Stimulated activated naive CD8-positive, alpha-beta T cell treated with anti-CD3 and anti-CD28 coated beads, Interleukin-15, Interleukin-2, amounts not matched to agents 100 ng/mL and 50 ng/mL, for 24 hours (primary cell): ENCODE data around the gene ADAMTS3.

Experiments
- H3K27ac Mint-ChIP-seq: one replicate; pipeline ENCODE4 v1.8.0; 2021; ENCODE audit warnings: mild to moderate bottlenecking, mixed read lengths
- H3K27me3 Mint-ChIP-seq: one replicate; pipeline ENCODE4 v1.8.0; 2021; ENCODE audit warnings: mixed read lengths
- H3K36me3 Mint-ChIP-seq: one replicate; pipeline ENCODE4 v1.8.0; 2021; ENCODE audit warnings: low read depth, mixed read lengths
- H3K4me1 Mint-ChIP-seq: one replicate; pipeline ENCODE4 v1.8.0; 2021; ENCODE audit warnings: low read depth, mixed read lengths
- H3K4me3 Mint-ChIP-seq: one replicate; pipeline ENCODE4 v1.8.0; 2021; ENCODE audit warnings: mild to moderate bottlenecking, mixed read lengths
- H3K9me3 Mint-ChIP-seq: one replicate; pipeline ENCODE4 v1.8.0; 2021; ENCODE audit warnings: mixed read lengths

Gene ADAMTS3

GRCh38 chr4:72377491-72378194 lies 191.4 kb downstream of the ADAMTS3 start:
- no peaks in the 10 kb centered on the region for H3K9me3 Mint-ChIP-seq
- no peaks in the 10 kb centered on the region for H3K27me3 Mint-ChIP-seq
- no peaks in the 10 kb centered on the region for H3K4me1 Mint-ChIP-seq
- no peaks in the 10 kb centered on the region for H3K36me3 Mint-ChIP-seq
- no peak overlapping the region for H3K4me3 Mint-ChIP-seq
- no peak overlapping the region for H3K27ac Mint-ChIP-seq

GRCh38 chr4:72376901-72377300 lies 192.1 kb downstream of the ADAMTS3 start:
- no peaks in the 10 kb centered on the region for H3K9me3 Mint-ChIP-seq

GRCh38 chr4:72375073-72375736 lies 193.8 kb downstream of the ADAMTS3 start:
- Mint-ChIP-seq H3K27me3 (no peaks in the 10 kb centered on the region), H3K9me3 (no peaks in the 10 kb centered on the region), H3K4me1 (no peaks in the 10 kb centered on the region), H3K4me3 (no peak overlapping the region), H3K36me3 (no peaks in the 10 kb centered on the region), H3K27ac (no peak overlapping the region)

More at GRCh38 chr4:72376901-72377300, 192.1 kb downstream of the ADAMTS3 start:
- no peaks in the 10 kb centered on the region for H3K4me1 Mint-ChIP-seq
- no peak overlapping the region for H3K4me3 Mint-ChIP-seq
- no peaks in the 10 kb centered on the region for H3K36me3 Mint-ChIP-seq
- no peaks in the 10 kb centered on the region for H3K27me3 Mint-ChIP-seq
- no peak overlapping the region for H3K27ac Mint-ChIP-seq

- Mint-ChIP-seq H3K4me3 (no peak overlapping the region), H3K36me3 (no peaks in the 10 kb centered on the region), H3K9me3 (no peaks in the 10 kb centered on the region), H3K27me3 (no peaks in the 10 kb centered on the region), H3K27ac (no peak overlapping the region), H3K4me1 (no peaks in the 10 kb centered on the region)
These were observed 194.9 kb downstream of the ADAMTS3 start for GRCh38 chr4:72374159-72374558.

- H3K27ac Mint-ChIP-seq = no peak overlapping the region
These were observed 202.4 kb downstream of the ADAMTS3 start for GRCh38 chr4:72366601-72367000.

GRCh38 chr4:72365981-72366380 lies 203.0 kb downstream of the ADAMTS3 start:
- Mint-ChIP-seq H3K27ac (no peak overlapping the region), H3K9me3 (no peaks in the 10 kb centered on the region), H3K4me3 (no peak overlapping the region), H3K36me3 (no peaks in the 10 kb centered on the region), H3K4me1 (no peaks in the 10 kb centered on the region), H3K27me3 (no peaks in the 10 kb centered on the region)

More at GRCh38 chr4:72366601-72367000, 202.4 kb downstream of the ADAMTS3 start:
- Mint-ChIP-seq H3K36me3 (no peaks in the 10 kb centered on the region), H3K4me1 (no peaks in the 10 kb centered on the region), H3K27me3 (no peaks in the 10 kb centered on the region), H3K9me3 (no peaks in the 10 kb centered on the region), H3K4me3 (no peak overlapping the region)

GRCh38 chr4:72365016-72365415 lies 204.0 kb downstream of the ADAMTS3 start:
- H3K27ac Mint-ChIP-seq = no peak overlapping the region

GRCh38 chr4:72360075-72360474 lies 208.9 kb downstream of the ADAMTS3 start:
- H3K36me3 Mint-ChIP-seq = no peaks in the 10 kb centered on the region
- H3K4me3 Mint-ChIP-seq = no peak overlapping the region
- no peak overlapping the region for H3K27ac Mint-ChIP-seq
- no peaks in the 10 kb centered on the region for H3K9me3 Mint-ChIP-seq
- no peaks in the 10 kb centered on the region for H3K4me1 Mint-ChIP-seq
- H3K27me3 Mint-ChIP-seq = no peaks in the 10 kb centered on the region

More at GRCh38 chr4:72365016-72365415, 204.0 kb downstream of the ADAMTS3 start:
- H3K36me3 Mint-ChIP-seq = no peaks in the 10 kb centered on the region
- H3K9me3 Mint-ChIP-seq = no peaks in the 10 kb centered on the region
- H3K4me3 Mint-ChIP-seq = no peak overlapping the region
- H3K27me3 Mint-ChIP-seq = no peaks in the 10 kb centered on the region
- H3K4me1 Mint-ChIP-seq = no peaks in the 10 kb centered on the region

GRCh38 chr4:72358483-72358882 lies 210.5 kb downstream of the ADAMTS3 start:
- Mint-ChIP-seq H3K36me3 (no peaks in the 10 kb centered on the region), H3K27ac (no peak overlapping the region), H3K4me3 (no peak overlapping the region), H3K27me3 (no peaks in the 10 kb centered on the region), H3K9me3 (no peaks in the 10 kb centered on the region), H3K4me1 (no peaks in the 10 kb centered on the region)

- Mint-ChIP-seq H3K4me3 (no peak overlapping the region), H3K9me3 (no peaks in the 10 kb centered on the region), H3K27me3 (no peaks in the 10 kb centered on the region), H3K4me1 (no peaks in the 10 kb centered on the region), H3K36me3 (no peaks in the 10 kb centered on the region), H3K27ac (no peak overlapping the region)
These were observed 211.1 kb downstream of the ADAMTS3 start for GRCh38 chr4:72357908-72358307.

GRCh38 chr4:72352711-72353110 lies 216.3 kb downstream of the ADAMTS3 start:
- Mint-ChIP-seq H3K36me3 (no peaks in the 10 kb centered on the region), H3K27ac (no peak overlapping the region), H3K4me1 (no peaks in the 10 kb centered on the region), H3K4me3 (no peak overlapping the region), H3K9me3 (no peaks in the 10 kb centered on the region), H3K27me3 (no peaks in the 10 kb centered on the region)

GRCh38 chr4:72351521-72351920 lies 217.5 kb downstream of the ADAMTS3 start:
- H3K4me1 Mint-ChIP-seq = no peaks in the 10 kb centered on the region
- H3K4me3 Mint-ChIP-seq = no peak overlapping the region
- no peaks in the 10 kb centered on the region for H3K9me3 Mint-ChIP-seq
- H3K36me3 Mint-ChIP-seq = no peaks in the 10 kb centered on the region
- no peak overlapping the region for H3K27ac Mint-ChIP-seq
- H3K27me3 Mint-ChIP-seq = peaks cover 4% of the 10 kb centered on the region

GRCh38 chr4:72348701-72349100 lies 220.3 kb downstream of the ADAMTS3 start:
- Mint-ChIP-seq H3K4me1 (no peaks in the 10 kb centered on the region), H3K9me3 (no peaks in the 10 kb centered on the region), H3K27ac (no peak overlapping the region), H3K4me3 (no peak overlapping the region), H3K36me3 (no peaks in the 10 kb centered on the region), H3K27me3 (peaks cover 7% of the 10 kb centered on the region)

- Mint-ChIP-seq H3K27ac (no peak overlapping the region), H3K27me3 (peaks cover 7% of the 10 kb centered on the region), H3K36me3 (no peaks in the 10 kb centered on the region), H3K4me3 (no peak overlapping the region), H3K4me1 (no peaks in the 10 kb centered on the region), H3K9me3 (no peaks in the 10 kb centered on the region)
These were observed 224.6 kb downstream of the ADAMTS3 start for GRCh38 chr4:72344418-72344817.

GRCh38 chr4:72341432-72341820 lies 227.6 kb downstream of the ADAMTS3 start:
- no peaks in the 10 kb centered on the region for H3K36me3 Mint-ChIP-seq

More at GRCh38 chr4:72341432-72341820, 227.6 kb downstream of the ADAMTS3 start:
- Mint-ChIP-seq H3K27me3 (peaks cover 3% of the 10 kb centered on the region), H3K4me1 (no peaks in the 10 kb centered on the region), H3K4me3 (no peak overlapping the region), H3K27ac (no peak overlapping the region), H3K9me3 (no peaks in the 10 kb centered on the region)
